Endothelial cell (in vitro differentiated cells): ENCODE results near the gene CLEC4A. TPM values are rescaled to one million over a fixed set of nuclear protein-coding genes. Genes with fewer than 3 reads are reported as not detected.
"Not testable (repeated sequence)": the region's sequence is repeated elsewhere in the genome, so short reads cannot be mapped to it uniquely, and the experiment has no call there.

Experiments used
- DNase-seq: peaks from one replicate; pipeline ENCODE4 v3.0.0; 2021; ENCODE audit warnings: low spot score
- H3K27ac Mint-ChIP-seq: one replicate; pipeline ENCODE4 v1.8.0; 2021; ENCODE audit warnings: mixed read lengths, inconsistent platforms; ENCODE audit not compliant: unreplicated experiment
- H3K27me3 Mint-ChIP-seq: one replicate; pipeline ENCODE4 v1.8.0; 2021; ENCODE audit warnings: mild to moderate bottlenecking, moderate library complexity, mixed read lengths, inconsistent platforms; ENCODE audit not compliant: unreplicated experiment
- H3K36me3 Mint-ChIP-seq: one replicate; pipeline ENCODE4 v1.8.0; 2021; ENCODE audit warnings: mild to moderate bottlenecking, low read depth, mixed read lengths, inconsistent platforms; ENCODE audit not compliant: unreplicated experiment
- H3K4me1 Mint-ChIP-seq: one replicate; pipeline ENCODE4 v1.8.0; 2021; ENCODE audit warnings: mild to moderate bottlenecking, mixed read lengths, inconsistent platforms; ENCODE audit not compliant: unreplicated experiment
- H3K4me3 Mint-ChIP-seq: one replicate; pipeline ENCODE4 v1.8.0; 2021; ENCODE audit warnings: mild to moderate bottlenecking, mixed read lengths, inconsistent platforms; ENCODE audit not compliant: unreplicated experiment
- H3K9me3 Mint-ChIP-seq: one replicate; pipeline ENCODE4 v1.8.0; 2021; ENCODE audit warnings: mixed read lengths, inconsistent platforms; ENCODE audit not compliant: unreplicated experiment
- total RNA-seq: library from RNA; stranded (reverse); fragmentation: NEBNext Ultra II Directional; extraction: Animal tissue kit (Norgen Biotek cat#: 25700); gene quantifications from one replicate; pipeline ENCODE4 v1.2.1, GENCODE V29; 2021; ENCODE audit not compliant: unreplicated experiment
- TF ChIP-seq, protein P1 (sequence below): fragments of 200-600 bp; sonication (generic); IDR thresholded peaks from one replicate; pipeline ENCODE4 v1.5.0; 2021; ENCODE audit warnings: antibody characterized with exemption; ENCODE audit not compliant: unreplicated experiment

CLEC4A gene
- total RNA-seq, 1 donor from 2014 or later, result 0.82 TPM

DNA sequence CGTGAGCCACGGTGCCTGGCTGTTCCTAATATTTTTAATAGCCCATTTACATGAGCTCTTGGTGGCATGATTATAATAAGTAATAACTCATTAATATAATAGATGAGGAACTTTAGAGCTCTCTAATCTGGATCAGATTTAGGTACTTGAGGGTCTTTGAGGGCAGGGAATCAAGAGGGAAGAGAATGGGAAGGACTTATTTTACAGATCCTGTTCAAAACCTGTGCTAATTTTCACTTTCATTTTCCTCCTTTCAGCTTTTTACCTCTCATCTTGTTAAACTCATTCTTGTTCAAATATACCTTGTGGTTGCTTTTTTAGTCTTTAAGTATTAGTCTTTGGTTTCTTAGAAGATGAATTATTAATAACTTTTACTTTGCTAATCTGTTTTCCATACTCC is 35.8 kb upstream of the CLEC4A start:
- Mint-ChIP-seq H3K9me3 (no peaks in the 10 kb centered on the region), H3K36me3 (peaks cover 19% of the 10 kb centered on the region), H3K27me3 (peaks cover 2% of the 10 kb centered on the region), H3K4me1 (peaks cover 8% of the 10 kb centered on the region), H3K27ac (no peak overlapping the region), H3K4me3 (no peak overlapping the region)
- TF ChIP-seq, protein P1, sequence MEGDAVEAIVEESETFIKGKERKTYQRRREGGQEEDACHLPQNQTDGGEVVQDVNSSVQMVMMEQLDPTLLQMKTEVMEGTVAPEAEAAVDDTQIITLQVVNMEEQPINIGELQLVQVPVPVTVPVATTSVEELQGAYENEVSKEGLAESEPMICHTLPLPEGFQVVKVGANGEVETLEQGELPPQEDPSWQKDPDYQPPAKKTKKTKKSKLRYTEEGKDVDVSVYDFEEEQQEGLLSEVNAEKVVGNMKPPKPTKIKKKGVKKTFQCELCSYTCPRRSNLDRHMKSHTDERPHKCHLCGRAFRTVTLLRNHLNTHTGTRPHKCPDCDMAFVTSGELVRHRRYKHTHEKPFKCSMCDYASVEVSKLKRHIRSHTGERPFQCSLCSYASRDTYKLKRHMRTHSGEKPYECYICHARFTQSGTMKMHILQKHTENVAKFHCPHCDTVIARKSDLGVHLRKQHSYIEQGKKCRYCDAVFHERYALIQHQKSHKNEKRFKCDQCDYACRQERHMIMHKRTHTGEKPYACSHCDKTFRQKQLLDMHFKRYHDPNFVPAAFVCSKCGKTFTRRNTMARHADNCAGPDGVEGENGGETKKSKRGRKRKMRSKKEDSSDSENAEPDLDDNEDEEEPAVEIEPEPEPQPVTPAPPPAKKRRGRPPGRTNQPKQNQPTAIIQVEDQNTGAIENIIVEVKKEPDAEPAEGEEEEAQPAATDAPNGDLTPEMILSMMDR, result no peak
- no peak for DNase-seq

DNA sequence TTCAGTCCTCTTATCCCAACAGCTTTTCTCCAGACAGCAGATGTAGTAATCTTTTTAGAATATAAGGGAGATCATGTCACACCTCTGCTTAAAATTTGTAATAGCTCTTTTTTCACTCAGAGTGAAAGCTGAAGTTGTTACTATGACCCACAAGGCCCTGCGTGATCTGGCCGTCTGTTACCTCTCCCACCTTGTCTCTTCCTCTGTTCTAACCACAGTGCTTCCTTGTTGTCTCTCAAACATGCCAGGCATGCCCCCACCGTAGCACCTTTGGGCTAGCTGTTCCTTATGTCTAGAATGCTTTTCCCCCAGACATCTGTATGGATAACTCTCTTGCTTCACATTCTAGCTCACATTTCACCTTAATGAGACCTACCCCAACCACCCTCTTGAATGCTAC is 34.8 kb upstream of the CLEC4A start:
- Mint-ChIP-seq H3K4me1 (peaks cover 3% of the 10 kb centered on the region), H3K27me3 (no peaks in the 10 kb centered on the region), H3K27ac (no peak overlapping the region), H3K4me3 (no peak overlapping the region), H3K36me3 (peaks cover 28% of the 10 kb centered on the region), H3K9me3 (no peaks in the 10 kb centered on the region)
- DNase-seq, result no peak
- TF ChIP-seq, protein P1, result no peak

DNA sequence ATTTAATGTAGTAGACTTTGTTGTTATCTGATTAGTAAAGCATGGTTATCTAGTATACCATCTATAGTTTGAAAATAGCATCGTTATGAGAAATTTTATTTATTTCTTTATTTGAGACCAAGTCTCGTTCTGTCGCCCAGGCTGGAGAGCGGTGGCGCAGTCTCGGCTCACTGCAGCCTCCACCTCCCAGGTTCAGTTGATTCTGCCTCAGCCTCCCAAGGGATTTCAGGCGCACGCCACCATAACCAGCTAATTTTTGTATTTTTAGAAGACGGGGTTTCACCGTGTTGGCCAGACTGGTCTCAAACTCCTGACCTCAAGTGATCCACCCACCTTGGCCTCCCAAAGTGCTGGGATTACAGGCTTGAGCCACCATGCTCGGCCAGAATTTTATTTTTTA is 34.1 kb upstream of the CLEC4A start:
- not testable (repeated sequence) for H3K4me1 Mint-ChIP-seq, DNase-seq, H3K4me3 Mint-ChIP-seq, H3K9me3 Mint-ChIP-seq, H3K27me3 Mint-ChIP-seq, H3K27ac Mint-ChIP-seq
- H3K36me3 Mint-ChIP-seq, result peaks cover 28% of the 10 kb centered on the region

DNA sequence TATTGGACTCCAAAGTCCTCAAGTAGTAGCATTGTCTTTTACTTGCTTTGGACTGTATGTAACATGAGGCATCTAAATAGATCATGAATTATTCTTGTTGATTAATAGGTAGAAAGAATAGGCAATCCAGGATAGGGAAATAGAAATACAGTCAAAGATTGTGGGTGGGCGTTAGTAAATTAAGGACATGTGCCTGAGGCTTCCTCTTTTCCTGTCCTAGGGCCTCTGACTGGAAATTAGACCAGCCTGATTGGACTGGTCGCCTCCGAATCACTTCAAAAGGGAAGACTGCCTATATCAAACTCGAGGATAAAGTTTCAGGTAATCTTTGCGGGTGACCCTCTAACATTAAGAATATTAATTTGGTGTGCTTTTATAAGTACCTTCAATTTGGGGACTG is 33.7 kb upstream of the CLEC4A start:
- no peaks in the 10 kb centered on the region for H3K4me1 Mint-ChIP-seq
- H3K27me3 Mint-ChIP-seq, result no peaks in the 10 kb centered on the region
- H3K27ac Mint-ChIP-seq, result no peak overlapping the region
- H3K9me3 Mint-ChIP-seq, result no peaks in the 10 kb centered on the region
- DNase-seq, result no peak
- no peak overlapping the region for H3K4me3 Mint-ChIP-seq
- H3K36me3 Mint-ChIP-seq, result peaks cover 28% of the 10 kb centered on the region
- TF ChIP-seq, protein P1, result no peak

DNA sequence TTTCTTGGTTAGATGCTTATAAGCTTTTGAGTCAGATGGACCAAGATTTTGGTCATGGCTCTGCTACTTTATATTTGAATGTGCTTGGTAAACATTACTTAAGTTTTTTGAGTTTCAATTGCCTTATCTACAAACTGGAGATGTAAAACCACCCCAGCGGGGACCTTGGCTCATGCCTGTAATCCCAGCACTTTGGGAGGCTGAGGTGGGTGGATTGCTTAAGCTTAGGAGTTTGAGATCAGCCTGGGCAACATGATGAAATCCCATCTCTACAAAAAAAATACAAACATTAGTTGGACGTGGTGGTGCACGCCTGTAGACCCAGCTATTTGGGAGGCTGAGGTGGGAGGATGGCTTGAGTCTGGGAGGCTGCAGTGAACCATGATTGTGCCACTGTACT is 30.1 kb upstream of the CLEC4A start:
- no peak for DNase-seq
- TF ChIP-seq, protein P1, result no peak
- Mint-ChIP-seq H3K27me3 (no peaks in the 10 kb centered on the region), H3K4me1 (no peaks in the 10 kb centered on the region), H3K36me3 (peaks cover 44% of the 10 kb centered on the region), H3K27ac (no peak overlapping the region), H3K9me3 (no peaks in the 10 kb centered on the region), H3K4me3 (no peak overlapping the region)
